ES-I3 (cell line): ENCODE results near the gene TMEM115.

ENCODE experiments used
- H3K36me3 ChIP-seq: 2 replicates; pipeline ENCODE4 v1.6.1; 2013; ENCODE audit warnings: mild to moderate bottlenecking, low read length, control low read depth, moderate library complexity; ENCODE audit not compliant: insufficient read depth
- H3K4me1 ChIP-seq: 2 replicates; pipeline ENCODE4 v1.6.1; 2013; ENCODE audit warnings: mild to moderate bottlenecking, control low read depth, low read length; ENCODE audit not compliant: insufficient read depth
- H3K9ac ChIP-seq: 2 replicates; pipeline ENCODE4 v1.6.1; 2013; ENCODE audit warnings: low read depth, mild to moderate bottlenecking, low read length, moderate library complexity
- H3K9me3 ChIP-seq: 2 replicates; pipeline ENCODE4 v1.6.1; 2013; ENCODE audit warnings: mild to moderate bottlenecking, low read length, moderate library complexity; ENCODE audit not compliant: control insufficient read depth, insufficient read depth

Gene TMEM115

GRCh38 chr3:50388016-50388719 is 28.8 kb upstream of the TMEM115 start:
- H3K36me3 ChIP-seq: no peaks in the 10 kb centered on the region
- H3K9me3 ChIP-seq: no peaks in the 10 kb centered on the region
- no peak overlapping the region for H3K9ac ChIP-seq
- no peaks in the 10 kb centered on the region; the same call in 1 of the 2 replicates for H3K4me1 ChIP-seq

DNA sequence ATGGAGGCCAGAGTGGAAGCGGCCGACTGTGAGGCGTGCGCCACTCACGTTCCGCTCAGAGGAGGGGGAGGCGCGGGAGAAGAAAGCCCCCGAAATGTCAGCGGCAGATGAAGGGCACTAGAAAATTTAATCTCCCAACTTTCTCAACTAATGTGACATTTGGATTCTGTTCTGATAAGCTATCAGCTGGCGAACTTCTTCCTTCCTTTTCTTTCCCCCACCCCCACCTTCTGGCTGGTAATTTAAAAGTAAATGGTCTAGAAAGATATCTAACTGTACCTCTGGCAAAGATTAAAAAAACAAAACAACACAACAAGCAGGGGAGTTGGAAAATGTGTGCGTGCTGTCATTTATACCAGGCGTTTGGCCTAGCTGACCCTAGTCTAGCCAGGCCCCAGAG is 26.4 kb upstream of the TMEM115 start:
- H3K4me1 ChIP-seq: no peaks in the 10 kb centered on the region; the same call in 1 of the 2 replicates

GRCh38 chr3:50383750-50384149 is 24.4 kb upstream of the TMEM115 start:
- Histone ChIP-seq H3K9me3 (no peaks in the 10 kb centered on the region), H3K4me1 (no peaks in the 10 kb centered on the region; the same call in 1 of the 2 replicates), H3K9ac (no peak overlapping the region), H3K36me3 (no peaks in the 10 kb centered on the region)

More for the DNA sequence above, 26.4 kb upstream of the TMEM115 start:
- Histone ChIP-seq H3K9me3 (no peaks in the 10 kb centered on the region), H3K9ac (no peak overlapping the region), H3K36me3 (no peaks in the 10 kb centered on the region)

GRCh38 chr3:50382722-50383121 is 23.4 kb upstream of the TMEM115 start:
- Histone ChIP-seq H3K9ac (no peak overlapping the region), H3K9me3 (no peaks in the 10 kb centered on the region), H3K36me3 (no peaks in the 10 kb centered on the region), H3K4me1 (no peaks in the 10 kb centered on the region)

DNA sequence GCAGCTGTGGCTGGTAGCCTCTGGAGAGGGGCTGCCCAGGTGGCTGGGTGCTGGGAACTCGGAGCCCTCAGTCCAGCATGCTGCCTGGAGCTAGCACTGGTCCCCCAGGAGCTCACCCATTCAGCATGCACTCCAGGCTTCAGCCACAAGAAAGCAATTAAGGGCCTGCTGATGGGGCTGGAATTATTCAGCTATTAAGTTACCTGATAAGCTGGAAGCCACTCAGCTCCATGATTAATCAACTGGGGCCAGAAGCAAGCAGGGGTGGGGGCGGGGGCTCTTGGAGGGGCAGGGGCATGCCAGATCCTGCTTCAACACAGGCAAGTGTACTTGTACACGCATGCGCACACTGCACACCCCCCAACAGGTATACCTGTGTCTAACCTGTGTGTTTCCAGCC is 22.1 kb upstream of the TMEM115 start:
- H3K9ac ChIP-seq: no peak overlapping the region

GRCh38 chr3:50380405-50381085 is 21.2 kb upstream of the TMEM115 start:
- Histone ChIP-seq H3K9me3 (no peaks in the 10 kb centered on the region), H3K9ac (no peak overlapping the region), H3K4me1 (no peaks in the 10 kb centered on the region; the same call in 1 of the 2 replicates), H3K36me3 (no peaks in the 10 kb centered on the region)

More for the DNA sequence above, 22.1 kb upstream of the TMEM115 start:
- Histone ChIP-seq H3K9me3 (no peaks in the 10 kb centered on the region), H3K36me3 (no peaks in the 10 kb centered on the region), H3K4me1 (no peaks in the 10 kb centered on the region)

DNA sequence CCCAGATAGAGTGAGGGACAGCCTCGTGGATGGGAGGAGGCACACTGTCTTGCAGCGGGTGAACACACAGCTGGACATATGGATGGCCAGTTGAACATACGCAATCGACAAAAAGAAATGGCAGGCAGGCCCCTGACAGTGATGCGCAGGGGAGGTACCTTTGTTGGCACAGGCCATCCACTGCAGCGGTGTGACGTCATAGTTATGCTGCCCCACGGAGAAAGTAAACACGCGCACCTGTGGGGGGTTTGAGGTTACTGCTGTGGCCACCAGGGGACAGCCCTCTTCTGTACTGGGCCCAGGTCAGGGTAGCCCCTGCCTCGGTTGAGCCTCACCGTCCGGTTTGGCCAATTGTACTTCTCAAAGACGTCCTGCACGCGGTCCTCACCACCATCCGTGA is 19.4 kb upstream of the TMEM115 start:
- Histone ChIP-seq H3K9me3 (no peaks in the 10 kb centered on the region), H3K4me1 (peaks cover 9% of the 10 kb centered on the region; the same call in 1 of the 2 replicates), H3K36me3 (no peaks in the 10 kb centered on the region)

GRCh38 chr3:50378024-50378423 is 18.7 kb upstream of the TMEM115 start:
- Histone ChIP-seq H3K36me3 (no peaks in the 10 kb centered on the region), H3K9ac (no peak overlapping the region), H3K4me1 (peaks cover 11% of the 10 kb centered on the region; the same call in 1 of the 2 replicates), H3K9me3 (no peaks in the 10 kb centered on the region)

More for the DNA sequence above, 19.4 kb upstream of the TMEM115 start:
- H3K9ac ChIP-seq: no peak overlapping the region

- Histone ChIP-seq H3K9me3 (no peaks in the 10 kb centered on the region), H3K4me1 (peaks cover 17% of the 10 kb centered on the region; the same call in 1 of the 2 replicates), H3K9ac (no peak overlapping the region), H3K36me3 (no peaks in the 10 kb centered on the region)
Observed at GRCh38 chr3:50375258-50375931, 16.1 kb upstream of the TMEM115 start.

DNA sequence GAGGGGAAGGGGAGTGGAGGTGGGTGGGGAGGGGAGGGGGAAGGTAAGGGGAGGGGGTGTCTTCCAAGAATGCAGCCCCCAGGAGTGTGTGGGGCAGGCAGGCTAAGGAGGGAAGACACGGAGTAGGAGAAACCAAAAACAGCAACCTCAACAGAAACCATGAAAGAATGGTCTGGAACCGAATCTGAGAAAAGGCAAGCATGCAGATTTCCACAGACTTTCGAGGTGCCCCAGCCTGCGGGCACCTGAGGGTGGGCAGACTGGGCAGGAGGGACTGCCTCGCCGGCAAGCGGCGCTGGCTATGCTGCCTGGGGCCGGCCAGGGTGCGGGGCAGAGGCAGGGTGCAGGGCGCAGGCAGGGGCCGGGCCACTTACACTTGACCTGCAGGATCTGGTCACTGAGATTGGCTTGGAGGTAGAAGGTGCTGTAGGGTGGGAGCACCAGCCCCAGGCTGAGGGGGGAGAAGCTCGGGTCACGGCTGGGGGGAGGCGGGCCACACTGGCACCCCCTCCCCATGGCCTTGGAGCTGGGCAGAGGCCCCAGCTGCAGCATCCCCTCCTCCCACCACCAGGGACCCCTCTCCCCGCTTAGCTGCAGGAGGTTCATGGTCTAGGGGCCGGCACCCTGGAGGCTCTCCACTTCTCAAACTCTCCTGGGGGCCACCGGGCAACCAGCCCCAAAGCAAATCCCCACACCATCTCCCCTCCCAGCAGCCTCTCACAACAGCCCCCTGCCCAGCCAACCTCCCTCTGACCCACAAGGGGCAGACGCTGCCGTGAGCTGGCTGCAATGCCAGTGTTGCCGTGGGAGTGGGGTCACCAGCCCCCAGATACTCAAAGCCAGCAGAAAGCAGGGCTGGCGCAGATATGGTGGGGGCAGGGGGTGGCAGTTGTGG is 15.3 kb upstream of the TMEM115 start:
- Histone ChIP-seq H3K9ac (no peak overlapping the region), H3K36me3 (no peaks in the 10 kb centered on the region), H3K4me1 (peaks cover 17% of the 10 kb centered on the region; the same call in 1 of the 2 replicates), H3K9me3 (no peaks in the 10 kb centered on the region)

DNA sequence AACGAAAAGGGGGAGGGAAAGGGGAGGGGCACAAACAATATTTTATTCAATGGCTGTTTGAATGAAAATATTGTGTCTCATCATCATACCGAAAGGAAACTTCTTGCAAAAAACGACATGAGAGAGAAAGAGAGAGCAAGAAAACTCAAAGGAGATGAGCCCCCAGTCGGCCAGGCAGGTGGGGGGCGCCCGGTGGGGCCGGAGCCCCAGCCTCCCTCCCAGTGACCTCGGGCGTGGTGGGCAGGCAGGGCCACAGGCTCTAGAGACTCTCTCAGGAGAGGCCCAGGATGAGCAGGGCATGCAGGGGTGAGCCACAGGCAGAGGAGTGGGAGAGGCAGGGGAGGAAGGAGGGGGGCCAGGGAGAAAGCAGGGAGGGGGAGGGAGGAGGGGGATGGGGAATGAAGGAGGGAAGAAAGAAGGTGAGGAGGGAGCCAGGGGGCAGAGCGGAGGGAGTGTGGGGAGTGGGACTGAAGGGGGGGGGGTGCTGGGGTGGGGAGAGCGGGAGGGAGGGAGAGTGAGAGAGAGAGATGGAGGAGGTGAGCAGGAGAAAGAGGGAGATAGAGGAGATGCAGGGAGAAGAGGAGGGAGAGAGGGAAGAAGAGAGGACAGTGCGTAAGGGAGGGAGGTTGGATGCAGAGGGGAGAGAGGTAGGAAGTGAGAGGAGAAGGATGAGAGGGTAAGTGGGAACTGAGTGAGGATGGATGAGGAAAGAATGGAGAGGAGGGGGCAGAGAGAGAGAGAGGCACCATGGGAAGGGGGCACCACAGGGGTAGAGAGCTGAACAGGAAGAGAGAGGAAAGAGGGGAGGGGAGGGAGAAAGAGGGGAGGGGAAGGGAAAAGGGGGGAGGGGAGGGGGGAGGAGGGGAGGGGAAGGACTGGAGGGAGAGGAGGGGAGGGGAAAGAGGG is 14.1 kb upstream of the TMEM115 start:
- H3K9ac ChIP-seq: no peak overlapping the region
- H3K4me1 ChIP-seq: peaks cover 17% of the 10 kb centered on the region; the same call in 1 of the 2 replicates
- no peaks in the 10 kb centered on the region for H3K9me3 ChIP-seq
- no peaks in the 10 kb centered on the region for H3K36me3 ChIP-seq

GRCh38 chr3:50372349-50372748 is 13.0 kb upstream of the TMEM115 start:
- Histone ChIP-seq H3K36me3 (no peaks in the 10 kb centered on the region), H3K9me3 (no peaks in the 10 kb centered on the region), H3K4me1 (peaks cover 17% of the 10 kb centered on the region; the same call in 1 of the 2 replicates), H3K9ac (no peak overlapping the region)

- H3K4me1 ChIP-seq: peaks cover 17% of the 10 kb centered on the region; the same call in 1 of the 2 replicates
- H3K36me3 ChIP-seq: no peaks in the 10 kb centered on the region
- no peaks in the 10 kb centered on the region for H3K9me3 ChIP-seq
- H3K9ac ChIP-seq: no peak overlapping the region
Observed at GRCh38 chr3:50371133-50371685, 11.9 kb upstream of the TMEM115 start.
